ENCODE measurements around the gene NAGS.
"Not testable (repeated sequence)": the region's sequence is repeated elsewhere in the genome, so short reads cannot be mapped to it uniquely, and the experiment has no call there.

NAGS gene

DNA sequence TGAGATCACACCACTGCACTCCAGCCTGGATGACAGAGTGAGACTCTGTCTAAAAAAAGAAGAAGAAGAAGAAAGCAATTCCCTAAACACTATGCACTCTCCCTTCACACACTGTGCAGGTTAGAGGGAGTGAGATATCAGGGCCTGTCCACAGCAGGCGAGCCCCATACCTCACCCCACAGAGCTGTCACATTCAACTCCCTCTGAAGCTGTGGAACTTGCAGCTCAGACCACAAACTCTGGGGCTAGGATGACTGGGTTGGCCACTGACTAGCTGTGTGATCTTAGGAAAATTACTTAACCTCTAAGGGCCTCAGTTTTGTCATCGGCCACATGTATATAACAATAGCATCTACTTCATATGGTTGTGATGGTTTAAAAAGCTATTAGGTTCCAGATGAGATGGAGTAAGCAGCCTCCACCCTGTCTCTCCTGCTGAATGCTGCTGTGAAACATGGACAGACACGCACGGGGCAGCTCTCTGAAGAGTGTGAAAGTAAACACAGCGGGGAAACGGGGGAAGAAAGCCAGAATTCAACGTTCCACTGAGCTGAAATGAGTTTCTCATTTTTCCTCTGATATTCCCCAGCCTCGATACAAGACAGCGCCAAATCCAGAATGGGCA is 37.1 kb upstream of the NAGS start:
- H3K9me3 ChIP-seq (replicated peaks; ENCODE audit: insufficient read depth, low read length), result no peaks in the 10 kb centered on the region
- H3K4me1 ChIP-seq (ENCODE audit: low read length), result no peaks in the 10 kb centered on the region
- no peaks in the 10 kb centered on the region for H3K36me3 ChIP-seq (replicated peaks; ENCODE audit: insufficient read depth, low read length)
- H3K79me2 ChIP-seq (ENCODE audit: low read length), result no peaks in the 10 kb centered on the region
- no peak overlapping the region for H3K4me3 ChIP-seq (ENCODE audit: low read length)
- H2AFZ ChIP-seq (ENCODE audit: low read length), result no peak overlapping the region
- H3K9ac ChIP-seq (ENCODE audit: low read length), result no peak overlapping the region
- H3K9me2 ChIP-seq (replicated peaks; ENCODE audit: insufficient read depth, low read length), result no peaks in the 10 kb centered on the region
- DNase-seq, result no peak
- H3F3A ChIP-seq (ENCODE audit: insufficient read depth, low read length), result no peaks in the 10 kb centered on the region
- no peaks in the 10 kb centered on the region for H3K27me3 ChIP-seq (replicated peaks; ENCODE audit: insufficient read depth, low read length)
- no peak overlapping the region for H3K4me2 ChIP-seq (ENCODE audit: low read depth, low read length)
- H4K20me1 ChIP-seq (ENCODE audit: insufficient read depth, low read length), result no peaks in the 10 kb centered on the region
- H3K27ac ChIP-seq (ENCODE audit: low read length), result no peak overlapping the region
- TF ChIP-seq, protein P1, sequence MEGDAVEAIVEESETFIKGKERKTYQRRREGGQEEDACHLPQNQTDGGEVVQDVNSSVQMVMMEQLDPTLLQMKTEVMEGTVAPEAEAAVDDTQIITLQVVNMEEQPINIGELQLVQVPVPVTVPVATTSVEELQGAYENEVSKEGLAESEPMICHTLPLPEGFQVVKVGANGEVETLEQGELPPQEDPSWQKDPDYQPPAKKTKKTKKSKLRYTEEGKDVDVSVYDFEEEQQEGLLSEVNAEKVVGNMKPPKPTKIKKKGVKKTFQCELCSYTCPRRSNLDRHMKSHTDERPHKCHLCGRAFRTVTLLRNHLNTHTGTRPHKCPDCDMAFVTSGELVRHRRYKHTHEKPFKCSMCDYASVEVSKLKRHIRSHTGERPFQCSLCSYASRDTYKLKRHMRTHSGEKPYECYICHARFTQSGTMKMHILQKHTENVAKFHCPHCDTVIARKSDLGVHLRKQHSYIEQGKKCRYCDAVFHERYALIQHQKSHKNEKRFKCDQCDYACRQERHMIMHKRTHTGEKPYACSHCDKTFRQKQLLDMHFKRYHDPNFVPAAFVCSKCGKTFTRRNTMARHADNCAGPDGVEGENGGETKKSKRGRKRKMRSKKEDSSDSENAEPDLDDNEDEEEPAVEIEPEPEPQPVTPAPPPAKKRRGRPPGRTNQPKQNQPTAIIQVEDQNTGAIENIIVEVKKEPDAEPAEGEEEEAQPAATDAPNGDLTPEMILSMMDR (IDR thresholded peaks at IDR 0.05; ENCODE audit: low read length), result no peak
- TF ChIP-seq EZH2phosphoT487 (IDR thresholded peaks at IDR 0.05; ENCODE audit: low read length) (no peak), EZH2 (optimal IDR thresholded peaks at IDR 0.05; ENCODE audit: low read depth, low read length) (no peak)

GRCh38 chr17:43970366-43970765 is 34.1 kb upstream of the NAGS start:
- no peak for DNase-seq
- H2AFZ ChIP-seq (ENCODE audit: low read length), result no peak overlapping the region
- no peak overlapping the region for H3K4me2 ChIP-seq (ENCODE audit: low read depth, low read length)
- no peaks in the 10 kb centered on the region for H3F3A ChIP-seq (ENCODE audit: insufficient read depth, low read length)
- no peaks in the 10 kb centered on the region for H4K20me1 ChIP-seq (ENCODE audit: insufficient read depth, low read length)
- no peaks in the 10 kb centered on the region for H3K79me2 ChIP-seq (ENCODE audit: low read length)
- no peaks in the 10 kb centered on the region for H3K9me3 ChIP-seq (replicated peaks; ENCODE audit: insufficient read depth, low read length)
- no peak overlapping the region for H3K9ac ChIP-seq (ENCODE audit: low read length)
- no peak overlapping the region for H3K4me3 ChIP-seq (ENCODE audit: low read length)
- H3K9me2 ChIP-seq (replicated peaks; ENCODE audit: insufficient read depth, low read length), result no peaks in the 10 kb centered on the region
- no peak overlapping the region for H3K27ac ChIP-seq (ENCODE audit: low read length)
- no peaks in the 10 kb centered on the region for H3K4me1 ChIP-seq (ENCODE audit: low read length)
- no peaks in the 10 kb centered on the region for H3K36me3 ChIP-seq (replicated peaks; ENCODE audit: insufficient read depth, low read length)
- TF ChIP-seq EZH2phosphoT487 (IDR thresholded peaks at IDR 0.05; ENCODE audit: low read length) (no peak), EZH2 (optimal IDR thresholded peaks at IDR 0.05; ENCODE audit: low read depth, low read length) (no peak)
- TF ChIP-seq, protein P1 (IDR thresholded peaks at IDR 0.05; ENCODE audit: low read length), result no peak
- H3K27me3 ChIP-seq (replicated peaks; ENCODE audit: insufficient read depth, low read length), result no peaks in the 10 kb centered on the region

GRCh38 chr17:43971436-43971835 is 33.0 kb upstream of the NAGS start:
- not testable (repeated sequence) for H3K27me3 ChIP-seq (replicated peaks; ENCODE audit: insufficient read depth, low read length); H3K9me3 ChIP-seq (replicated peaks; ENCODE audit: insufficient read depth, low read length); H3K79me2 ChIP-seq (ENCODE audit: low read length); H3K36me3 ChIP-seq (replicated peaks; ENCODE audit: insufficient read depth, low read length); H3K27ac ChIP-seq (ENCODE audit: low read length); DNase-seq; H3K9ac ChIP-seq (ENCODE audit: low read length); H3K4me1 ChIP-seq (ENCODE audit: low read length); H3K4me3 ChIP-seq (ENCODE audit: low read length); H3F3A ChIP-seq (ENCODE audit: insufficient read depth, low read length); H3K9me2 ChIP-seq (replicated peaks; ENCODE audit: insufficient read depth, low read length); H2AFZ ChIP-seq (ENCODE audit: low read length); H4K20me1 ChIP-seq (ENCODE audit: insufficient read depth, low read length); H3K4me2 ChIP-seq (ENCODE audit: low read depth, low read length)

DNA sequence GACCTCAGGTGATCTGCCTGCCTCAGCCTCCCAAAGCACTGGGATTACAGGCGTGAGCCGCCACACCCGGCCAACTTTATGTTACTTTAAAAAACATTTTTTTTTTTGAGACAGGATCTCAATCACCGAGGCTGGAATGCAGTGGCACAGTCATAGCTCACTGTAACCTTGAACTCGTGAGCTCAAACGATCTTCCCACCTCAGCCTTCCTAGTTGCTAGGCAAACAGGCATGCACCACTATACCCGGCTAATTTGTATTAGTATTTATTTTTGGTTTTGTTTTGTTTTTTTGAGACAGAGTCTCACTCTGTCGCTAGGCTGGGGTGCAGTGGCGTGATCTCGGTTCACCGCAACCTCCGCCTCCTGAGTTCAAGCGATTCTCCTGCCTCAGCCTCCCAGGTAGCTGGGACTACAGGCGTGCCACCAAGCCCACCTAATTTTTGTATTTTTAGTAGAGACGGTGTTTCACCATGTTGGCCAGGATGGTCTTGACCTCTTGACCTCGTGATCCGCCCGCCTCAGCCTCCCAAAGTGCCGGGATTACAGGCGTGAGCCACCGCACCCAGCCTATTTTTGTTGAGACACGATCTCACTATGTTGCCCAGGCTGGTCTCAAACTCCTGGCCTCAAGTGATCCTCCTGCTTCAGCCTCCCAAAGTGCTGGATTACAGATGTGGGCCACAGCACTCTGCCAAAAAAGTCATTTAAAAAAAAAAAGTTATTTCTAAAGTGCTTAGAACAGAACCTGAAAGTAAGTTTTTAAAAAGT is 31.8 kb upstream of the NAGS start:
- H3K27ac ChIP-seq (ENCODE audit: low read length); H3K9me3 ChIP-seq (replicated peaks; ENCODE audit: insufficient read depth, low read length); DNase-seq: not testable (repeated sequence)

More for the DNA sequence above, 31.8 kb upstream of the NAGS start:
- not testable (repeated sequence) for H3K36me3 ChIP-seq (replicated peaks; ENCODE audit: insufficient read depth, low read length); H3F3A ChIP-seq (ENCODE audit: insufficient read depth, low read length); H3K27me3 ChIP-seq (replicated peaks; ENCODE audit: insufficient read depth, low read length); H3K4me3 ChIP-seq (ENCODE audit: low read length); H2AFZ ChIP-seq (ENCODE audit: low read length); H3K4me2 ChIP-seq (ENCODE audit: low read depth, low read length); H3K79me2 ChIP-seq (ENCODE audit: low read length); H3K4me1 ChIP-seq (ENCODE audit: low read length); H3K9me2 ChIP-seq (replicated peaks; ENCODE audit: insufficient read depth, low read length); H3K9ac ChIP-seq (ENCODE audit: low read length); H4K20me1 ChIP-seq (ENCODE audit: insufficient read depth, low read length)

Data from MM.1S (cell line).